NCI-H748 treated with DMSO at 0.1 percent for 48 hours (cell line): Measurements from ENCODE around the gene PRTG.
"Not testable (repeated sequence)": the region's sequence is repeated elsewhere in the genome, so short reads cannot be mapped to it uniquely, and the experiment has no call there.

Experiments
- DNase-seq: peaks from one replicate; lab custom pipeline; 2025; lab: John Stamatoyannopoulos, UW

PRTG gene

GRCh38 chr15:55633731-55634130 lies 109.2 kb downstream of the PRTG start:
- DNase-seq, result no peak

GRCh38 chr15:55632434-55632833 lies 110.5 kb downstream of the PRTG start:
- no peak for DNase-seq

GRCh38 chr15:55630858-55631257 lies 112.1 kb downstream of the PRTG start:
- DNase-seq, result no peak

- no peak for DNase-seq
These were observed 114.6 kb downstream of the PRTG start for GRCh38 chr15:55628369-55628730.

GRCh38 chr15:55627730-55628368 lies 115.1 kb downstream of the PRTG start:
- DNase-seq, result no peak

GRCh38 chr15:55619783-55620182 lies 123.2 kb downstream of the PRTG start:
- DNase-seq, result no peak

- no peak for DNase-seq
These were observed 124.6 kb downstream of the PRTG start for GRCh38 chr15:55618387-55618786.

- DNase-seq, result no peak
These were observed 127.5 kb downstream of the PRTG start for GRCh38 chr15:55615445-55615844.

- no peak for DNase-seq
These were observed 129.2 kb downstream of the PRTG start for GRCh38 chr15:55613727-55614126.

GRCh38 chr15:55606214-55606613 lies 136.7 kb downstream of the PRTG start:
- no peak for DNase-seq

GRCh38 chr15:55601374-55601773 lies 141.6 kb downstream of the PRTG start:
- DNase-seq, result no peak

GRCh38 chr15:55599439-55599838 lies 143.5 kb downstream of the PRTG start:
- no peak for DNase-seq

- not testable (repeated sequence) for DNase-seq
These were observed 149.9 kb downstream of the PRTG start for GRCh38 chr15:55593019-55593418.

- no peak for DNase-seq
These were observed 152.2 kb downstream of the PRTG start for GRCh38 chr15:55590788-55591187.

GRCh38 chr15:55589287-55589686 lies 153.7 kb downstream of the PRTG start:
- no peak for DNase-seq

- DNase-seq, result no peak
These were observed 154.2 kb downstream of the PRTG start for GRCh38 chr15:55588815-55589115.

GRCh38 chr15:55588070-55588814 lies 154.7 kb downstream of the PRTG start, which contains the start of gene PYGO1:
TSS of gene PYGO1 (minus strand) at chr15:55588345. CDS start at chr15:55587883, 462 bp downstream.
- DNase-seq, result peak; percentile 7

GRCh38 chr15:55587321-55588069 lies 155.5 kb downstream of the PRTG start:
- no peak for DNase-seq

GRCh38 chr15:55586808-55587207 lies 156.1 kb downstream of the PRTG start:
- no peak for DNase-seq

GRCh38 chr15:55576943-55577342 lies 166.0 kb downstream of the PRTG start:
- DNase-seq, result no peak

- no peak for DNase-seq
These were observed 168.9 kb downstream of the PRTG start for GRCh38 chr15:55574096-55574495.

- no peak for DNase-seq
These were observed 169.7 kb downstream of the PRTG start for GRCh38 chr15:55573224-55573623.
